HG03025 (cell line): Measurements from ENCODE around the gene CCDC192.

ENCODE experiments used
- ATAC-seq: cut with Tn5 transposase; IDR thresholded peaks from one replicate; pipeline ENCODE4 v1.9.1; 2021; ENCODE audit warnings: mild to moderate bottlenecking, moderate library complexity; ENCODE audit not compliant: unreplicated experiment, low FRiP score

CCDC192 gene

GRCh38 chr5:127911619-127912018 lies 208.4 kb downstream of the CCDC192 start:
- no peak for ATAC-seq

- ATAC-seq: no peak
These were observed 209.2 kb downstream of the CCDC192 start for GRCh38 chr5:127912411-127912810.

- ATAC-seq: no peak
These were observed 213.8 kb downstream of the CCDC192 start for GRCh38 chr5:127916885-127917573.

GRCh38 chr5:127919006-127919796 lies 216.0 kb downstream of the CCDC192 start:
- ATAC-seq: no peak

GRCh38 chr5:127919818-127920217 lies 216.6 kb downstream of the CCDC192 start:
- no peak for ATAC-seq

GRCh38 chr5:127920936-127921335 lies 217.7 kb downstream of the CCDC192 start:
- no peak for ATAC-seq

- no peak for ATAC-seq
These were observed 219.4 kb downstream of the CCDC192 start for GRCh38 chr5:127922603-127923002.

GRCh38 chr5:127923804-127924570 lies 220.8 kb downstream of the CCDC192 start:
- ATAC-seq: no peak

GRCh38 chr5:127924606-127925005 lies 221.4 kb downstream of the CCDC192 start:
- ATAC-seq: no peak

GRCh38 chr5:127925916-127926315 lies 222.7 kb downstream of the CCDC192 start:
- ATAC-seq: no peak

GRCh38 chr5:127926974-127927373 lies 223.8 kb downstream of the CCDC192 start:
- ATAC-seq: no peak

GRCh38 chr5:127928053-127928452 lies 224.9 kb downstream of the CCDC192 start:
- ATAC-seq: no peak

- no peak for ATAC-seq
These were observed 227.1 kb downstream of the CCDC192 start for GRCh38 chr5:127930311-127930710.

GRCh38 chr5:127931396-127931795 lies 228.2 kb downstream of the CCDC192 start:
- ATAC-seq: no peak

- ATAC-seq: no peak
These were observed 230.2 kb downstream of the CCDC192 start for GRCh38 chr5:127933348-127933747.

GRCh38 chr5:127934791-127935256 lies 231.6 kb downstream of the CCDC192 start:
- no peak for ATAC-seq

- no peak for ATAC-seq
These were observed 232.2 kb downstream of the CCDC192 start for GRCh38 chr5:127935398-127935797.

GRCh38 chr5:127936439-127936972 lies 233.3 kb downstream of the CCDC192 start:
- ATAC-seq: no peak

- no peak for ATAC-seq
These were observed 235.6 kb downstream of the CCDC192 start for GRCh38 chr5:127938746-127939145.

GRCh38 chr5:127940854-127941253 lies 237.7 kb downstream of the CCDC192 start:
- no peak for ATAC-seq

- no peak for ATAC-seq
These were observed 238.5 kb downstream of the CCDC192 start for GRCh38 chr5:127941646-127942045.
